ENCODE results near the gene AGXT.

DNA sequence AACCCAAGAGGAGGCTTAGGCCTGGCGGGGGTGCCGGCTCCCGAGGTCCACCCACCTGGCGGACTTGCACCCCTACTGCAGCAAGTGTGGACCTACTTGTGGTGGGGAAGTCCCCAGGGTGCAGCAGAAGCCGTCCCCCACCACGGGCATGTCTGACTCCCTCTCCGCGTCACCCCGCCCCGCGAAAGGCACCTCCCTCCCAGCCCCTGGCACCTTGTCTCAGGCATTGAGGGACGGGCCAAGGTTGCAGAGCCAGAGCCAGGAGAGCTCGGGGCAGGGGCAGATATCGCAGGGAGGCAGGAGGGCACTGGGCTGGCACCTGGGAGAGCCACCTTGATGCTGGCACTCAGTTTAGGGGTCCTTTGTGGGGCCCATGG lies 56.6 kb downstream of the AGXT start:
- TF ChIP-seq GABPA (IDR thresholded peaks at IDR 0.05 in 1 of 2, conservative IDR thresholded peaks at IDR 0.05 in 1 of 2) = no peak
- no peak for TF ChIP-seq FOXA1 (IDR thresholded peaks at IDR 0.05)
- TF ChIP-seq, protein P1, sequence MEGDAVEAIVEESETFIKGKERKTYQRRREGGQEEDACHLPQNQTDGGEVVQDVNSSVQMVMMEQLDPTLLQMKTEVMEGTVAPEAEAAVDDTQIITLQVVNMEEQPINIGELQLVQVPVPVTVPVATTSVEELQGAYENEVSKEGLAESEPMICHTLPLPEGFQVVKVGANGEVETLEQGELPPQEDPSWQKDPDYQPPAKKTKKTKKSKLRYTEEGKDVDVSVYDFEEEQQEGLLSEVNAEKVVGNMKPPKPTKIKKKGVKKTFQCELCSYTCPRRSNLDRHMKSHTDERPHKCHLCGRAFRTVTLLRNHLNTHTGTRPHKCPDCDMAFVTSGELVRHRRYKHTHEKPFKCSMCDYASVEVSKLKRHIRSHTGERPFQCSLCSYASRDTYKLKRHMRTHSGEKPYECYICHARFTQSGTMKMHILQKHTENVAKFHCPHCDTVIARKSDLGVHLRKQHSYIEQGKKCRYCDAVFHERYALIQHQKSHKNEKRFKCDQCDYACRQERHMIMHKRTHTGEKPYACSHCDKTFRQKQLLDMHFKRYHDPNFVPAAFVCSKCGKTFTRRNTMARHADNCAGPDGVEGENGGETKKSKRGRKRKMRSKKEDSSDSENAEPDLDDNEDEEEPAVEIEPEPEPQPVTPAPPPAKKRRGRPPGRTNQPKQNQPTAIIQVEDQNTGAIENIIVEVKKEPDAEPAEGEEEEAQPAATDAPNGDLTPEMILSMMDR (IDR thresholded peaks at IDR 0.05; ENCODE audit: low read depth, low read length, missing input control) = no peak
- TF ChIP-seq RAD21 (IDR thresholded peaks at IDR 0.05) = no peak
- TF ChIP-seq, protein P2, sequence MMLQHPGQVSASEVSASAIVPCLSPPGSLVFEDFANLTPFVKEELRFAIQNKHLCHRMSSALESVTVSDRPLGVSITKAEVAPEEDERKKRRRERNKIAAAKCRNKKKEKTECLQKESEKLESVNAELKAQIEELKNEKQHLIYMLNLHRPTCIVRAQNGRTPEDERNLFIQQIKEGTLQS (IDR thresholded peaks at IDR 0.05) = no peak
- TF ChIP-seq TAF1 (conservative IDR thresholded peaks at IDR 0.05) = no peak
- TF ChIP-seq, protein P3, sequence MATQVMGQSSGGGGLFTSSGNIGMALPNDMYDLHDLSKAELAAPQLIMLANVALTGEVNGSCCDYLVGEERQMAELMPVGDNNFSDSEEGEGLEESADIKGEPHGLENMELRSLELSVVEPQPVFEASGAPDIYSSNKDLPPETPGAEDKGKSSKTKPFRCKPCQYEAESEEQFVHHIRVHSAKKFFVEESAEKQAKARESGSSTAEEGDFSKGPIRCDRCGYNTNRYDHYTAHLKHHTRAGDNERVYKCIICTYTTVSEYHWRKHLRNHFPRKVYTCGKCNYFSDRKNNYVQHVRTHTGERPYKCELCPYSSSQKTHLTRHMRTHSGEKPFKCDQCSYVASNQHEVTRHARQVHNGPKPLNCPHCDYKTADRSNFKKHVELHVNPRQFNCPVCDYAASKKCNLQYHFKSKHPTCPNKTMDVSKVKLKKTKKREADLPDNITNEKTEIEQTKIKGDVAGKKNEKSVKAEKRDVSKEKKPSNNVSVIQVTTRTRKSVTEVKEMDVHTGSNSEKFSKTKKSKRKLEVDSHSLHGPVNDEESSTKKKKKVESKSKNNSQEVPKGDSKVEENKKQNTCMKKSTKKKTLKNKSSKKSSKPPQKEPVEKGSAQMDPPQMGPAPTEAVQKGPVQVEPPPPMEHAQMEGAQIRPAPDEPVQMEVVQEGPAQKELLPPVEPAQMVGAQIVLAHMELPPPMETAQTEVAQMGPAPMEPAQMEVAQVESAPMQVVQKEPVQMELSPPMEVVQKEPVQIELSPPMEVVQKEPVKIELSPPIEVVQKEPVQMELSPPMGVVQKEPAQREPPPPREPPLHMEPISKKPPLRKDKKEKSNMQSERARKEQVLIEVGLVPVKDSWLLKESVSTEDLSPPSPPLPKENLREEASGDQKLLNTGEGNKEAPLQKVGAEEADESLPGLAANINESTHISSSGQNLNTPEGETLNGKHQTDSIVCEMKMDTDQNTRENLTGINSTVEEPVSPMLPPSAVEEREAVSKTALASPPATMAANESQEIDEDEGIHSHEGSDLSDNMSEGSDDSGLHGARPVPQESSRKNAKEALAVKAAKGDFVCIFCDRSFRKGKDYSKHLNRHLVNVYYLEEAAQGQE (IDR thresholded peaks at IDR 0.05) = no peak
- no peak for TF ChIP-seq EGR1 (IDR thresholded peaks at IDR 0.05; ENCODE audit: low read depth in 2 of 2)
- no peak for TF ChIP-seq HNF4G (IDR thresholded peaks at IDR 0.05)
- TF ChIP-seq, protein P4, sequence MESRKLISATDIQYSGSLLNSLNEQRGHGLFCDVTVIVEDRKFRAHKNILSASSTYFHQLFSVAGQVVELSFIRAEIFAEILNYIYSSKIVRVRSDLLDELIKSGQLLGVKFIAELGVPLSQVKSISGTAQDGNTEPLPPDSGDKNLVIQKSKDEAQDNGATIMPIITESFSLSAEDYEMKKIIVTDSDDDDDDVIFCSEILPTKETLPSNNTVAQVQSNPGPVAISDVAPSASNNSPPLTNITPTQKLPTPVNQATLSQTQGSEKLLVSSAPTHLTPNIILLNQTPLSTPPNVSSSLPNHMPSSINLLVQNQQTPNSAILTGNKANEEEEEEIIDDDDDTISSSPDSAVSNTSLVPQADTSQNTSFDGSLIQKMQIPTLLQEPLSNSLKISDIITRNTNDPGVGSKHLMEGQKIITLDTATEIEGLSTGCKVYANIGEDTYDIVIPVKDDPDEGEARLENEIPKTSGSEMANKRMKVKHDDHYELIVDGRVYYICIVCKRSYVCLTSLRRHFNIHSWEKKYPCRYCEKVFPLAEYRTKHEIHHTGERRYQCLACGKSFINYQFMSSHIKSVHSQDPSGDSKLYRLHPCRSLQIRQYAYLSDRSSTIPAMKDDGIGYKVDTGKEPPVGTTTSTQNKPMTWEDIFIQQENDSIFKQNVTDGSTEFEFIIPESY (IDR thresholded peaks at IDR 0.05) = no peak
